ENCODE results near the gene SLC35F3.
A peak's percentile ranks its signal among the peaks of the same experiment; 100 is the strongest.

SLC35F3 gene

GRCh38 chr1:234330843-234331215 is 426.4 kb downstream of the SLC35F3 start:
- no peak for DNase-seq

DNA sequence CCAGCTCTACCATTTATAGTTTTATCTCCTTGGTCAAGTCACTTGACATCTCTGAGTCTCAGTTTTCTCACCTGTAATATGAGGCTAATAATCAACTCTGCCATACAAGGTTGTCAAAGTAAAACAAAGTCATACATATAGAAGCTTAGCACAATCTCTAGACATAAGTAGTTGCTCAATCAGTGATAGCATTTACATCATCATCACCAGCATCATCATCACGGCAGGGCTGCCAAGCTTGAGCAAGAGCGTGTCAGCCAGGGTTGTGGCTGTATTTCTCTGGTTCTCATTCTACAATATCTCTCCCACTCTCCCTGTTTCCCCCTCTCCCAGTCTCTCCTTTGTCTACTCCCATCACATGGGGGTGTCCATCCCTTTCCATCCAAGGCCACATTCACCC is 427.0 kb downstream of the SLC35F3 start:
- DNase-seq, result no peak

- DNase-seq, result no peak
Observed at GRCh38 chr1:234336359-234336758, 431.9 kb downstream of the SLC35F3 start.

DNA sequence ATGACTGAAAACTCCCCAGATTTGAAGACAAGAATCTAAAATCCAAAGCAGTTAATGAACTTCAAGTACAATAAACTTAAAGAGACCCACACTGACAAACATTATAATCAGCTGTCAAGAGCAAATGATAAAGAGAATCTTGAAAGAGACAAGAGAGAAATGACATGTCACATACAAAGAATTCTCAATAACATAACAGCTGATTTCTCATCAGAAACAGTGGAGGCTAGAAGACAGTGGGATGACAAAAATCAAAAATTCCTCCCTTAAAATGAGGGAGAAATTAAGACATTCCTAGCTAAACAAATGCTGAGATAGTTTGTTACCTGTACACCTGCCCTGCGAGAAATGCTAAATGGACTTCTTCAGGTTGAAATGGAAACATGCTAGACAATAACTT is 432.8 kb downstream of the SLC35F3 start:
- no peak for DNase-seq

GRCh38 chr1:234340528-234340927 is 436.1 kb downstream of the SLC35F3 start:
- DNase-seq, result no peak

- DNase-seq, result peak; percentile 95
Observed at GRCh38 chr1:234342774-234343173, 438.3 kb downstream of the SLC35F3 start.

DNA sequence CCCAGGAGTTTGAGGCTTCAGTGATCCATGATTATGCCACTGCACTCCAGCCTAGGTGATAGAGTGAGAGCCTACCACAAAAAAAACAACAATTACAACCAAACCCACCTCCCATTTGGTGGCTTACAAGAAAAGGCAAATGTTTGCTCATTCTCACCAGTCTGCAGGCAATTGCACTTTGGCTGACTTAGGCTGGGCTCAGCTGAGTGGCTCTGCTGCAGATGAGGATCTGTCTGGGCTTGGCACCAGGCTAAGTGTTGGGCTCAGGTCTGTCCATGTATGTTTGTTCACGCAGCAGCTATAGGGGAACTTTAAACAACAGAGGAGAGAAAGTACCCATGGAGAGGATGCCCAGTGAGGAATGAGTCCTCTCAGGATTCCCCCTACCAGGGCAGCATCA is 440.8 kb downstream of the SLC35F3 start:
- DNase-seq, result no peak

- DNase-seq, result no peak
Observed at GRCh38 chr1:234348964-234349363, 444.5 kb downstream of the SLC35F3 start.

- no peak for DNase-seq
Observed at GRCh38 chr1:234355782-234356510, 451.5 kb downstream of the SLC35F3 start.

DNA sequence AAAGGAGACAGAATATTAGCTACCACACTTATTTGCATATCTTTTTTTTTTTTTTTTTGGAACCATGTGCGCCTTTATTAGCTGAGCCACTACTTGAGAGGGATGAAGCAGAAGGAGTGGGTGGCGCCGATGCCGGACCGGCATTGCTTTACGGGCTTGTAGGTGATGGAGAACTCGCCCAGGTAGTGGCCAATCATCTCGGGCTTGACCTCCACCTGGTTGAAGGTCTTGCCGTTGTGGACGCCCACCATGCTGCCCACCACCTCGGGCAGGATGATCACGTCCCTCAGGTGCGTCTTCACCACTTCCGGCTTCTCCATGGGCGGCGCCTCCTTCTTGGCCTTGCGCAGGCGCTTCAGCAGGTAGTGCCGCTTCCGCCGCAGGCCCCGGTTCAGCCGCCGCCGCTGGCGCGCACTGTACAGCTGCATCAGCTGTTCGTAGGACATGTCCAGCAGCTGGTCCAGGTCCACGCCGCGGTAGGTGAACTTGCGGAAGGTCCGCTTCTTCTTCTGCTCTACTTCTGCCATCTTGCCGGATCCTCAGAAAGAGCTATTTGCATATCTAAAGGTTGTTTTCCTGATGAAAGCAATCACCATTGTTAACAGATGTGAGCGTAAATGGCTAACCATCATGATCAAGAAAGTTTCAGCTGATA is 452.3 kb downstream of the SLC35F3 start:
- peak; percentile 78 for DNase-seq

DNA sequence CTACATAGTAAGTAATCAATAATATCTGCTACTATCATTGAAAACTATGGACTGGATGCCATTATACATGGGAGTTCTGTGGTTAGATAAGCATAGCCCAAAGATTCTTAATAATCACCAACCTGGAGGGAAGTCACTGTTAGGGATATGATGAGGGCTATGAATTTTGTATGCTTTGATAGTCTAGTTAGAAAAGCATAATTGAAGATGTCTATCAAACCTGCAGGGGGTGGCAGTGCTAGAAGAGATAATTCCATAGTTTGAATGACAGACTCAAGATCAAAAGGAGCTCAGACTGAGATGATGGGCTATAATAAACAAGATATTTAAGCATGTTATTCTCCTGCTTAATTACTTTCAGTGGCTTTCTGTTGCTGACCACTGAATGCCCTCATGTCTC is 453.4 kb downstream of the SLC35F3 start:
- DNase-seq, result no peak

GRCh38 chr1:234361102-234361603 is 456.7 kb downstream of the SLC35F3 start:
- no peak for DNase-seq

DNA sequence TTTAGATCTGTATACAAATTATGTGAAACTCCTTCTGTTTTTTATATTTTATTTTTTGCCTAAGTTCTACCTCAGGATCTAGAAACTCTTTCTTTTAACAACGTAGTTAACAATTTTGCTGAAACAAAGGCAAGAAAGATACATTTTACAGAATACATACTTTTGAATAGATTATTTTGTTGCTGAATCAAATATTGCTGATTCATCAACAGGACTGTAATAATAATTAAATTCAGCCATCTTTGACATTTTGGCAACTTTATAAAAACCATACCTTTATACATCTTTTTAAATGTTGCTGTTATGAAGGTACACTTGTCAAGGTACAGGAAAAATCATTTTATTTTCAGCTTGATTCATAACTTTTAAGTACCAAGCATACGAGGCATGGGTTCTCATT is 458.1 kb downstream of the SLC35F3 start:
- DNase-seq, result no peak

GRCh38 chr1:234368320-234369032 is 464.0 kb downstream of the SLC35F3 start:
- DNase-seq, result no peak

DNA sequence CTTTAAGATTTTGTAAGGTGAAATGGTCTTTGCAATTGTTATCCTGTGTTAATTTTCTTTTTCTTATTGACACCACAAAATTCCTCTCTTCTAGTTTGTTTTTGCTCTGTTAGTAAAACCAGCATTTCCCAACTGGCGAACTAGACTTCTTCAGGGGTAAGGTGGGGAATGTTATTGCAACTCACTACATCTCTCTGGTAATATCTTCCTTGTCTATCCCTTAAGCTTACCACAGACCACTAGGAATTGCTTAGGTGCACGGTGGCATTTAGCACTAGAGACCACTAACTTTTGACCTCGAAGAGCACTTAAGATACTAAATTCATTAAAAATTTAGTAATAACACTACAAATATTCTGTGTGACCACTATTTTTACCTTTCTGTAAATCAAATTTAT is 464.6 kb downstream of the SLC35F3 start:
- DNase-seq, result no peak

DNA sequence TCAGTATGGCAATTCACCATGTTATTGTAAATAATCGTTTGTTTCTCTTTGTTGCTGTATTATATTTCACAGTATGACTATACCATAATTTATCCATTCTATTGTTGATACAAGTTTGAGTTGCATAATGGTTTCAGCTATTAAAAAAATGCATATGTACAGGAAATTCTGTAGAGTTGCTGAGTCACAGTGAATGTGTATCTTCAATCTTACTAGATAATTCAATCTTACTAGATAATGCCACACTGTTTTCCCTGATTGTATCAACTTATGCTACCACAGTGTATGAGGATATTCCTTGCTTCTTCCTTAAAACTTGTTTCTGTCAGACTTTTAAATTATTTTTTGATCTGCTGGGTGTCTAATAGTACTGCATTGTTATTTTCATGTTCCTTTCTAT is 465.3 kb downstream of the SLC35F3 start:
- peak; percentile 21 for DNase-seq

DNA sequence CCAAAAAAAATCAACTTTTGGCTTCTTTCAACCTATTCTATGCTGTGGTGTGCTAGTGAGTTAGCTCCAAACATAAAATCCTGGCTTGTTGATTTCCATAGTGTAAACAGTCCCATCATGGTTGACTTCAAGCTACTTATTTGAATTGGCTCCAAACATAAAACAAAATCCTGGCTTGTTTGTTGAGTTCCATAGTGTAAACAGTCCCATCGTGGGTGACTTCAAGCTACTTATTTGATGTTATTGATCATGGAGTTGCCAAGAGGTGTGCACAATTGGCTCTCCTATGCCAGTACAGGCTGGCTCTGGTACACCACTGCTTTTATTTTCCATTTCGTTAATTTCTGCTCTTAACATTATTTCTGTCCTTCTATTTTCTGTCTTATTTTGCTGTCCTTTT is 466.9 kb downstream of the SLC35F3 start:
- peak; percentile 24 for DNase-seq

DNA sequence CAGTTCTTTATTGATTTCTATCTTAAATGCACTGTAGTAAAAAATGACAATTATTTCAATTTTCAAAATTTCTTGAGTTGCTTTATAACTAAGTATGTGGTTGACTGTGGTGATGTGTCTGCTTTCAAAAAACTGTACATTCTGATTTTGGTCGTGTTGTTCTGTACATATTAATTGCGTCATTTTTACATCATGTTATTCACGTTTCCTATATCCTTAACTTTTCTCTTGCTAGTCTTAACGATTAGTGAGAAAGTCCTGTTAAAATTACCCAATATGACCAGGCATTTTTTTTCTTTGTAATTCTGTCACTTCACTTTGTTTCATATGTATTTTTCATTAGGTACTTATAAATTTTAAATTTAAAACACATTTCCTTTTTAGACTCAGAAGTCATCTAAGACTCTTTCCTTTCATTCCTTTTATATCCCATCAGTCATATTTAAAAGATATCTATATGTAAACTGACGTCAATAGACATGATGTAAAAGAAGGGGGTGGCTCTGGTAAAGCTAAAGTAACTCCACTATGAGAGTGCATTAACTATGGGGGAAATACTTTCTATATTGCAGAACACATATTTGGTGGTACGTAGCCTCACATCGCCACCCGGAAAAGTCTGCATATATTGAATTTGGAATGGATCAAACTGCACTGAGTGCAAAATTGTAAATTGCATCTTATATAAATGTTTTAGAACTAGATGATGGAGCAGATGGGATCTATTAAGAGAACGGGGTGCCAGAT is 467.7 kb downstream of the SLC35F3 start:
- DNase-seq, result peak; percentile 17

DNA sequence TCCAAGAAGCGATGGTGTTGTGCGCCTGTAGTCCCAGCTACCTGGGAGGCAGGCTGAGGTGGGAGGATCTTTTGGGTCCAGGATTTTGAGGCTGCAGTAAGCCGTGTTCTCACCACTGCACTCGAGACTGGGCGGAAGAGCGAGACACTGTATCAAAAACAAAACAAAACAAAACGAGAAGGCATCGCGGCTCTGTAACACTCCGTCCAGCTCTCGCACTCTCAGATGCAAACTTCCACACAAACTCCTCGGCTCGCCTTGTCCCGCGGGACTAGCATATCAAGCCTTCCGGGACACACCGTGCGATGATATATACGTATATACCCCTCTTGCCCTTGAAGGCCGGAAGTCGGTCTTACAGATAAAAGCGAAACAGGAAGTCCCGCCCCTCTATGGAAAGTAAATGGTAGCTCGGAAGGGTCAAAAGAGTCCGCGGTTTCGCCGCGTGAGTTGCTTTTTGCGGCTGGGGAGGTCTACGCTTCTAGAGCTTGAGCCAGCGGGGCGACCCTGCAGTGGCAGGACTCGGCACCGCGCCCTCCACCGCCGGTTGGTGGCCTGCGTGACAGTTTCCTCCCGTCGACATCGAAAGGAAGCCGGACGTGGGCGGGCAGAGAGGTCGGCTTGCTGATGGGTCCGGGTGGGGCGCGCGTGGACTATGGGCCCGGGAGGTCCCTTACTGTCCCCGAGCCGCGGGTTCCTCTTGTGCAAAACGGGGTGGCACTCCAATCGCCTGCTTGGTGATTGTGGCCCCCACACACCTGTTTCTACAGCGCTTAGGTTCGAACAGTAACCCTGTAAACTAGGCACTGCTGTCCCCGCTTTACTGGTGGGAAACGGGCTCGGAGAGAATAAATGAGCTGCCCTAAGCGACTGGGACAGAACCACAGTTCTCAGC is 468.8 kb downstream of the SLC35F3 start, which contains the start of gene COA6:
TSS of gene COA6 (plus strand) at position 393 of the 895 bp plus-strand sequence. CDS start at position 404, 11 bp downstream.
- peak; percentile 99 for DNase-seq

DNA sequence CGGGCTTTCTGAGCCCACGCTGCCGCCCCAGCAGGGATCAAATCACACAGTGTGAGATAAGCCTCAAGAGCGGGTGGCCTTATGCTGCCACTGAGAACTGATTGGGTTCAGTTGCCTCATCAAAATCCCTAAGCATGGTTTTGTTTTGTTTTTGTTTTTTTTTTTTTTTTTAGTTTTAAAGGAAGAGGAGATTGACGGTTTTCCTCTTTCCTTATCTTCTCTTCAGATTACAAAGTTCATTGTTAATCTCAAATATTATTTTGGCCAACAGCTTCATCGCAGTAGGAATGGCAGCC is 469.4 kb downstream of the SLC35F3 start:
- DNase-seq, result no peak
